B cell (primary cell): ENCODE data around the gene SMIM1. TPM values are rescaled to one million over a fixed set of nuclear protein-coding genes. Genes with fewer than 3 reads are reported as not detected.

Experiments used
- ATAC-seq: fragments of 200-7000 bp; cut with Tn5 transposase; one replicate; pipeline ENCODE4 v1.10.0; 2021; ENCODE audit warnings: low read depth, mild to moderate bottlenecking, moderate number of reproducible peaks, moderate library complexity
- CTCF ChIA-PET: fragments of 350-600 bp; sonication (Branson Sonifier 250); formaldehyde crosslinking; loops from one replicate; lab custom pipeline; 2021; ENCODE audit warnings: antibody characterized with exemption, inconsistent platforms; lab: Charles Lee
- POLR2A ChIA-PET: fragments of 350-600 bp; sonication (Branson Sonifier 250); formaldehyde crosslinking; loops from one replicate; lab custom pipeline; 2021; ENCODE audit warnings: antibody characterized with exemption; lab: Charles Lee
- DNase-seq: peaks from one replicate; pipeline ENCODE4 v3.0.0; 2013
- H2AFZ ChIP-seq: 2 replicates; pipeline ENCODE4 v1.6.1; 2012; ENCODE audit warnings: mild to moderate bottlenecking, low read depth, low read length; ENCODE audit not compliant: insufficient read depth, poor library complexity, severe bottlenecking
- H3K27ac ChIP-seq, 2 donors: 1 replicate in 1 of 2; 2 replicates in 1 of 2; pipeline ENCODE4 v1.5.1; 2012 to 2013; ENCODE audit warnings: low read length in 2 of 2, mild to moderate bottlenecking in 2 of 2, moderate library complexity in 1 of 2
- H3K27me3 ChIP-seq, 4 experiments: fragments of 200-600 bp in 1 of 4; sonication (generic) in 1 of 4; replicated peaks in 1 of 4; 1 replicate in 2 of 4; 2 replicates in 2 of 4; pipeline versions ENCODE4 v1.6.1 to v1.7.0; 2013 to 2016; ENCODE audit warnings: low read length in 3 of 4, mild to moderate bottlenecking in 2 of 4, mixed read lengths in 1 of 4, moderate library complexity in 1 of 4; ENCODE audit not compliant: insufficient read depth in 4 of 4, control insufficient read depth in 3 of 4; ENCODE audit errors: control extremely low read depth in 1 of 4
- H3K36me3 ChIP-seq, 2 experiments: replicated peaks in 1 of 2; 1 replicate in 1 of 2; 2 replicates in 1 of 2; pipeline versions ENCODE4 v1.6.1 to v1.7.1; 2013; ENCODE audit warnings: low read length in 1 of 2; ENCODE audit not compliant: insufficient read depth in 2 of 2, control insufficient read depth in 1 of 2; ENCODE audit errors: control extremely low read depth in 1 of 2, extremely low read depth in 1 of 2
- H3K4me1 ChIP-seq, 2 donors: fragments of 200-600 bp in 1 of 2; sonication (generic) in 1 of 2; 1 replicate in 1 of 2; 2 replicates in 1 of 2; pipeline versions ENCODE4 v1.5.1 to v1.6.1; 2013 to 2017; ENCODE audit warnings: low read length in 2 of 2; ENCODE audit not compliant: control insufficient read depth in 2 of 2, insufficient read depth in 2 of 2
- H3K4me2 ChIP-seq: replicated peaks from 2 replicates; pipeline ENCODE3; 2012; ENCODE audit warnings: mild to moderate bottlenecking, low read depth, low read length; ENCODE audit not compliant: poor library complexity, severe bottlenecking
- H3K4me3 ChIP-seq, 5 experiments: fragments of 200-600 bp in 1 of 5; sonication (generic) in 1 of 5; 1 replicate in 3 of 5; 2 replicates in 2 of 5; pipeline versions ENCODE4 v1.5.1 to v1.7.0; 2011 to 2016; ENCODE audit warnings: low read length in 4 of 5, mild to moderate bottlenecking in 4 of 5, low read depth in 2 of 5, control low read depth in 1 of 5, moderate library complexity in 1 of 5; ENCODE audit not compliant: insufficient read depth in 1 of 5; ENCODE audit errors: control extremely low read depth in 1 of 5, extremely low read depth in 1 of 5
- H3K79me2 ChIP-seq: fragments of 200-600 bp; sonication (generic); one replicate; pipeline ENCODE4 v1.6.0; 2016; ENCODE audit warnings: low read length; ENCODE audit not compliant: control insufficient read depth, insufficient read depth
- H3K9ac ChIP-seq: fragments of 200-600 bp; sonication (generic); 2 replicates; pipeline ENCODE4 v1.6.1; 2017; ENCODE audit warnings: mild to moderate bottlenecking, low read length, moderate library complexity
- H3K9me3 ChIP-seq, 3 donors: one replicate each; pipeline versions ENCODE4 v1.6.1 to v1.7.1; 2013; ENCODE audit warnings: low read length in 2 of 3; ENCODE audit not compliant: control insufficient read depth in 2 of 3, insufficient read depth in 1 of 3; ENCODE audit errors: control extremely low read depth in 1 of 3
- H4K20me1 ChIP-seq: 2 replicates; pipeline ENCODE4 v1.6.0; 2012; ENCODE audit warnings: mild to moderate bottlenecking, low read length; ENCODE audit not compliant: insufficient read depth, control insufficient read depth, poor library complexity, severe bottlenecking
- H3K27ac Mint-ChIP-seq: one replicate; pipeline ENCODE4 v1.8.0; 2021; ENCODE audit warnings: mixed read lengths
- H3K27me3 Mint-ChIP-seq: one replicate; pipeline ENCODE4 v1.8.0; 2021; ENCODE audit warnings: mixed read lengths
- H3K4me1 Mint-ChIP-seq: one replicate; pipeline ENCODE4 v1.8.0; 2021; ENCODE audit warnings: mixed read lengths
- H3K4me3 Mint-ChIP-seq: one replicate; pipeline ENCODE4 v1.8.0; 2021; ENCODE audit warnings: mixed read lengths
- H3K9me3 Mint-ChIP-seq: one replicate; pipeline ENCODE4 v1.8.0; 2022; ENCODE audit warnings: mixed read lengths; ENCODE audit not compliant: insufficient read depth
- EZH2 ChIP-seq: IDR thresholded peaks from 2 replicates; pipeline ENCODE4 v1.6.1; 2012; ENCODE audit warnings: borderline replicate concordance, low read depth, mild to moderate bottlenecking, moderate library complexity, low read length; ENCODE audit not compliant: insufficient read depth, poor library complexity, severe bottlenecking
- WGBS: methylation state at CpG from one replicate; pipeline ENCODE4 v1.1.5; 2013; ENCODE audit warnings: missing lambda C conversion rate; ENCODE audit not compliant: insufficient coverage; 5-methylcytosine and 5-hydroxymethylcytosine counted together
- intact Hi-C: fragments of 100-400 bp; cut with micrococcal nuclease; formaldehyde crosslinking; loops from one replicate; pipeline ENCODE4 v1.10.0; 2022
- polyA plus RNA-seq: library from polyadenylated mRNA; depleted of rRNA; stranded (reverse); fragments of >200 nt; gene quantifications from 2 replicates; pipeline ENCODE4 v1.2.3, GENCODE V29; 2012
- small RNA-seq: library from RNA; depleted of rRNA; stranded (forward); fragments of <200 nt; gene quantifications from one replicate; pipeline ENCODE3, GENCODE V24; 2012; ENCODE audit warnings: low replicate concordance, low read depth; ENCODE audit not compliant: insufficient read length
- total RNA-seq, 2 donors: library from RNA; stranded (reverse); fragments of 120-200 nt in 1 of 2; gene quantifications; 1 replicate in 1 of 2; 2 replicates in 1 of 2; pipeline versions ENCODE4 v1.2.3 to v1.2.4, GENCODE V29; 2013 to 2022
- TF ChIP-seq, protein P1 (sequence below): fragments of 200-600 bp; IDR thresholded peaks from one replicate; pipeline ENCODE4 v1.8.0; 2022; ENCODE audit warnings: antibody characterized with exemption, mild to moderate bottlenecking

SMIM1 gene
- total and polyA plus RNA-seq, 2 donors (not counting 1 experiment from before 2014, with no cell fraction given): 2.6 to 9.0 TPM

DNA sequence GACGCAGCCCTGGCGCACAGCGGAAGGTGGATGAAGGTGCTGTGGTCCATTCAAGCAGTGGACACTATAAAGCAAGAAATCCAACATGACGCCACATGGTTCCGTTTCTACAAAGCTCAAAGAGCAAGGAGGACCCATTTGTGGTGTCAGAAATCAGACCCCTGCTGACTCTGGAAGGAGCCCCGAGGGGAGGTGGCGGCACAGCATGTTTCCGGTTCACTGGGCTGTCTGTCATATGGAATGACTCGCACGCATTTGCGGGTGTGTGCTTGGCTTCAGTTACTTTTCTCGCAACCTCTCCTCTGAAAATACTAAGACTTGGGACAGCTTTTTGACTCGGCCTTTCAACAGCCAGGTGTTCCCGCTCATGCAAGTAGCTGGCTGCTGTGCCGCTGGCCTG is 52.8 kb downstream of the SMIM1 start:
- Histone ChIP-seq H3K79me2 (no peaks in the 10 kb centered on the region), H3K27me3 (no peaks in the 10 kb centered on the region), H3K4me2 (no peak overlapping the region), H3K9me3 (no peaks in the 10 kb centered on the region), H3K27ac (no peak overlapping the region), H4K20me1 (no peaks in the 10 kb centered on the region), H3K9ac (no peak overlapping the region), H3K4me3 (no peak overlapping the region), H2AFZ (no peak overlapping the region), H3K36me3 (peaks cover 0 to 65% of the 10 kb centered on the region in 2 experiments), H3K4me1 (no peaks in the 10 kb centered on the region)
- TF ChIP-seq, protein P1, sequence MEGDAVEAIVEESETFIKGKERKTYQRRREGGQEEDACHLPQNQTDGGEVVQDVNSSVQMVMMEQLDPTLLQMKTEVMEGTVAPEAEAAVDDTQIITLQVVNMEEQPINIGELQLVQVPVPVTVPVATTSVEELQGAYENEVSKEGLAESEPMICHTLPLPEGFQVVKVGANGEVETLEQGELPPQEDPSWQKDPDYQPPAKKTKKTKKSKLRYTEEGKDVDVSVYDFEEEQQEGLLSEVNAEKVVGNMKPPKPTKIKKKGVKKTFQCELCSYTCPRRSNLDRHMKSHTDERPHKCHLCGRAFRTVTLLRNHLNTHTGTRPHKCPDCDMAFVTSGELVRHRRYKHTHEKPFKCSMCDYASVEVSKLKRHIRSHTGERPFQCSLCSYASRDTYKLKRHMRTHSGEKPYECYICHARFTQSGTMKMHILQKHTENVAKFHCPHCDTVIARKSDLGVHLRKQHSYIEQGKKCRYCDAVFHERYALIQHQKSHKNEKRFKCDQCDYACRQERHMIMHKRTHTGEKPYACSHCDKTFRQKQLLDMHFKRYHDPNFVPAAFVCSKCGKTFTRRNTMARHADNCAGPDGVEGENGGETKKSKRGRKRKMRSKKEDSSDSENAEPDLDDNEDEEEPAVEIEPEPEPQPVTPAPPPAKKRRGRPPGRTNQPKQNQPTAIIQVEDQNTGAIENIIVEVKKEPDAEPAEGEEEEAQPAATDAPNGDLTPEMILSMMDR: no peak
- TF ChIP-seq EZH2: no peak
- H3K4me1 Mint-ChIP-seq: no peaks in the 10 kb centered on the region
- DNase-seq (no peak), ATAC-seq (no peak)
- no peaks in the 10 kb centered on the region for H3K27me3 Mint-ChIP-seq
- ChIA-PET POLR2A (no interaction called here), CTCF (no interaction called here)
- H3K4me3 Mint-ChIP-seq: no peak overlapping the region
- no peaks in the 10 kb centered on the region for H3K9me3 Mint-ChIP-seq
- 96% methylated on average over 13 of the region's 15 CpGs for WGBS
- H3K27ac Mint-ChIP-seq: no peak overlapping the region
- intact Hi-C loops: no loop called here

Small RNAs within 50 kb of the gene (small RNA-seq; reads per million reads assigned to genes)
- gene RF02197 (not detected), gene RN7SL574P (not detected)

Other genes with a start within 250 kb of the SMIM1 start
- gene MEGF6, start 161.2 kb upstream of the SMIM1 start, total RNA-seq: 75.4 and 77.3 TPM in 2 replicates
- gene MEGF6, start 161.2 kb upstream of the SMIM1 start, polyA plus RNA-seq: 43.2 and 60.8 TPM in 2 replicates
- gene TPRG1L, start 147.7 kb upstream of the SMIM1 start, total RNA-seq: 47.5 and 48.6 TPM in 2 replicates
- gene TPRG1L, start 147.7 kb upstream of the SMIM1 start, polyA plus RNA-seq: 11.9 and 19.5 TPM in 2 replicates
- 37.1 and 37.5 TPM in 2 replicates for gene WRAP73, start 122.6 kb upstream of the SMIM1 start, total RNA-seq
- 68.5 and 74.3 TPM in 2 replicates for gene WRAP73, start 122.6 kb upstream of the SMIM1 start, polyA plus RNA-seq
- 1.2 and 2.0 TPM in 2 replicates for gene TP73, start 120.2 kb upstream of the SMIM1 start, total RNA-seq
- gene TP73, start 120.2 kb upstream of the SMIM1 start, polyA plus RNA-seq: 0.26 and 2.4 TPM in 2 replicates
- gene CCDC27, start 20.3 kb upstream of the SMIM1 start, total RNA-seq: not detected in 2 replicates
- gene CCDC27, start 20.3 kb upstream of the SMIM1 start, polyA plus RNA-seq: not detected in 2 replicates
- 48.2 and 49.7 TPM in 2 replicates for gene LRRC47, start 23.7 kb downstream of the SMIM1 start, total RNA-seq
- gene LRRC47, start 23.7 kb downstream of the SMIM1 start, polyA plus RNA-seq: 16.7 and 25.2 TPM in 2 replicates
- 71.8 and 76.2 TPM in 2 replicates for gene CEP104, start 84.5 kb downstream of the SMIM1 start, total RNA-seq
- 24.3 and 27.7 TPM in 2 replicates for gene CEP104, start 84.5 kb downstream of the SMIM1 start, polyA plus RNA-seq
- gene DFFB, start 84.7 kb downstream of the SMIM1 start, total RNA-seq: 17.4 and 20.7 TPM in 2 replicates
- 14.0 and 21.4 TPM in 2 replicates for gene DFFB, start 84.7 kb downstream of the SMIM1 start, polyA plus RNA-seq
- gene C1orf174, start 127.5 kb downstream of the SMIM1 start, total RNA-seq: 33.2 and 35.7 TPM in 2 replicates
- 41.5 and 49.8 TPM in 2 replicates for gene C1orf174, start 127.5 kb downstream of the SMIM1 start, polyA plus RNA-seq